ENCODE data around the gene C4B.
"Not testable (repeated sequence)": the region's sequence is repeated elsewhere in the genome, so short reads cannot be mapped to it uniquely, and the experiment has no call there.

The C4B gene

DNA sequence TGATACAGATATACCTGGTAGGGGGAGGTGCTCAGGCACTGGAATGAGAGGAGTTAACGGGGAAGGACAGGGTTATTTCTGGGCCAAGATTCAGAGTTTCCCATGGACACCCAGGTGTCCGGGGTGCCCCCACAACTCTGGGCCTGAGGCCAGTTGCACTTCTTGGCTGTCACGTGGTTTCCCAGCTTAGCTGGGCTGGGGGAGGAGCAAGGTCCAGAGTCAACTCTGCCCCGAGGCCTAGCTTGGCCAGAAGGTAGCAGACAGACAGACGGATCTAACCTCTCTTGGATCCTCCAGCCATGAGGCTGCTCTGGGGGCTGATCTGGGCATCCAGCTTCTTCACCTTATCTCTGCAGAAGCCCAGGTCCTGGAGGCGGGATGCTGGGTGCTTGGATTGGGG lies at the start of gene C4B:
Gene C4B (plus strand): TSS at position 249 of the 400 bp plus-strand sequence. CDS start 51 bp downstream, at position 300.
- DNase-seq = not testable (repeated sequence)

GRCh38 chr6:31965700-31966099 lies 48.9 kb upstream of the C4B start:
- DNase-seq = no peak

DNA sequence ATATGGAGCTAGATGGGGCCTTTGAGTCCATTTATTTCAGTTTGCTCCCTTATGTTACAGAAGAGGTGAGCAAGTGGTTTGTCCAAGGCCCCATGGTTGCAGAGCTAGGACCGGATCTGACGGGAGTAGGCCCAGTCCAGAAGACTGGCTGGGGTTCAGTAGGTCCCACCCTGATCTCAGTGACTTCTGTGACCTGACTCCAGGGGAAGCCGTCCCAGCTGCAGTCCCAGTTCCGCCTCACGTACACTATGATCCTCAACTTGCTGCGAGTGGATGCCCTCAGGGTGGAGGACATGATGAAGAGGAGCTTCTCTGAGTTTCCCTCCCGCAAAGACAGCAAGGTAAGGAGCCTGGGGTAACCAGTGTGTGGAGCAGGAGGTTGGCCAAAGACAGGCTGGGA lies 48.1 kb upstream of the C4B start:
- DNase-seq = no peak

- no peak for DNase-seq
These were observed 47.3 kb upstream of the C4B start for GRCh38 chr6:31966997-31967925.

DNA sequence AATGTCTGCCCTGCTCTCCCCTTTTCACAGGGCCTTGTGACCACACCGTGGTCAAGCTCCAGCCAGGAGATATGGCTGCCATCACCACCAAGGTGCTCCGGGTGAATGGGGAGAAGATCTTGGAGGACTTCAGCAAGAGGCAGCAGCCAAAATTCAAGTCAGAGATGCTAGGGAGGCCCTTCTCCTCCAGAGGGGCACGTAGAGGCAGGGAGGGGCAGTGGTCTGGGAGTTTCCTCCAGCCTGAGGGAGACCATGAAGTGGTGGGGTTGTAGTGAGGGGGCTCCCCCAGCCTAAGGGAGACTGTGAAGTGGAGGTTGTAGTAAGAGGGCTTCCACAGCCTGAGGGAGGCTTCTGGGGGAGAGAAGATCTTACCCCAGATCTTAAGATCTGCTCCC lies 46.7 kb upstream of the C4B start:
- no peak for DNase-seq

- DNase-seq = no peak
These were observed 46.3 kb upstream of the C4B start for GRCh38 chr6:31968326-31968725.

DNA sequence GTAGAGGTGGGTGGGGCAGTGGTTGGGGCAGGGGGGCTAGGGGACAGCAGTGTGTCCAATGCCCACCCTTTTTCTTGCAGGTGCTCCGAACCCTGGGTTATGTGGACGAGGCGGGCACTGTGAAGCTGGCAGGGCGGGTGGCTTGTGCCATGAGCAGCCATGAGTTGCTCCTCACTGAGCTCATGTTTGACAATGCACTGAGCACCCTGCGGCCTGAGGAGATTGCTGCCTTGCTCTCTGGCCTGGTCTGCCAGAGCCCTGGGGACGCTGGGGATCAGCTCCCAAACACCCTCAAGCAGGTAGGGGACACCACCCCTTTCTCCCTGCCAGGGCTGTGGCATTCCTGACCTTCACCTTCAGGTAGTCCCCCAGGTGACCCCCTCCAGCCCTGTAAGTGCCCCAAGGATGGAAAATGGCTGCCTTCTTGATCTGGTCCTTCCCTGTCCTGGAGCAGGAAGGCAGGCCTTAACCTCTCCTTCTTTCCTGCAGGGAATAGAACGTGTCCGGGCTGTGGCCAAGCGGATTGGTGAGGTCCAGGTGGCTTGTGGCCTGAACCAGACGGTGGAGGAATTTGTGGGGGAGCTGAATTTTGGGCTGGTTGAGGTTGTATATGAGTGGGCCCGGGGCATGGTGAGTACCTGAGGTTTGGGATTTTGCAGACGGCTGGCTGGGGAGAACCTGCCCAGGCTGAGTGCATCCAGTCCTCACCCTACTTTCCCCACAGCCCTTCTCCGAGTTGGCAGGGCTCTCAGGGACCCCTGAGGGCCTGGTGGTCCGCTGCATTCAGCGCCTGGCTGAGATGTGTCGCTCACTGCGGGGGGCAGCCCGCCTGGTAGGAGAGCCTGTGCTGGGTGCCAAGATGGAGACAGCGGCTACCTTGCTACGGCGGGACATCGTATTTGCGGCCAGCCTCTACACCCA lies 45.5 kb upstream of the C4B start:
- DNase-seq = no peak

DNA sequence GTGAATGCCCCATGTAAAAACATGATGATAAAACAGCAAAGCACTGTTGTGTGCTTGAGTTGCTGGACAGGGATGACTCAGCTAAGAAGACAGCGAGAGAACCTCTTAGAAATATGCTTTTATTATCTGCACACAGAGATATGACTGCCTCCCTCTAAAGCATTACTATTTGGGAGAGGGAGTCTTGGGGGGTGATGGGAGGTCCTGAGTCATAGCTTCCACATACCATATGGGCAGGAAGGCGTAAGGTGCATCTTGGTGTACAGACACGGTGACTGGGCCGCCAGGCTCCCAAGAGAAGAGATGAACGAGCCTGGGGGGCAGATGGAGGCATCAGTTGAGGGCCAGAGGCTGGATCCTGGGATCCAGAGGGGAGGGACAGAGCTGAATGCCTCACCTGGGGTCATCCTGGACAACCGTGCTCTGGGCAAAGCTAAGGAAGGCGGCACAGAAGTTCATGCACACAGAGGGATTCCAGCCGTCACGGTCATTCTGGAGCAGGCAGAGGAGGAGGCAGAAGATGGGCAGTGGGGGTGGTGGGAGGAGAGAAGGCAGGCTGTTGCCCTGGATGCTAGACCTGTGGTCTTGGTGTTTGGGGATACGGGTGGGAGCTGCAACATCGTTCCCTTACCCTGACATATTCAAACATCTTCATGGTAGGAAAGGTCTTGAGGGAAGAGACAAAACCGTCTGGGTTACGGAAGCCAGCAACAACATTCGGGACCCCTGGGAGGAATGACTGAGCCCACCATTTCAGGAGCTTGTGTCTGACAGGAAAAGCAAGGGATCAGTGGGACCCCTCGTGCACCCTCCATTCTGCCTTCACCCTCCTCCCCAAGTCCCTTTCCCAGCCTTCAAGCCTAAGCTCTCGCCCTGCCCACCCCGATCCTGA lies 44.6 kb upstream of the C4B start:
- DNase-seq = no peak

GRCh38 chr6:31970604-31971271 lies 43.9 kb upstream of the C4B start:
- no peak for DNase-seq

- no peak for DNase-seq
These were observed 43.2 kb upstream of the C4B start for GRCh38 chr6:31971279-31971992.

DNA sequence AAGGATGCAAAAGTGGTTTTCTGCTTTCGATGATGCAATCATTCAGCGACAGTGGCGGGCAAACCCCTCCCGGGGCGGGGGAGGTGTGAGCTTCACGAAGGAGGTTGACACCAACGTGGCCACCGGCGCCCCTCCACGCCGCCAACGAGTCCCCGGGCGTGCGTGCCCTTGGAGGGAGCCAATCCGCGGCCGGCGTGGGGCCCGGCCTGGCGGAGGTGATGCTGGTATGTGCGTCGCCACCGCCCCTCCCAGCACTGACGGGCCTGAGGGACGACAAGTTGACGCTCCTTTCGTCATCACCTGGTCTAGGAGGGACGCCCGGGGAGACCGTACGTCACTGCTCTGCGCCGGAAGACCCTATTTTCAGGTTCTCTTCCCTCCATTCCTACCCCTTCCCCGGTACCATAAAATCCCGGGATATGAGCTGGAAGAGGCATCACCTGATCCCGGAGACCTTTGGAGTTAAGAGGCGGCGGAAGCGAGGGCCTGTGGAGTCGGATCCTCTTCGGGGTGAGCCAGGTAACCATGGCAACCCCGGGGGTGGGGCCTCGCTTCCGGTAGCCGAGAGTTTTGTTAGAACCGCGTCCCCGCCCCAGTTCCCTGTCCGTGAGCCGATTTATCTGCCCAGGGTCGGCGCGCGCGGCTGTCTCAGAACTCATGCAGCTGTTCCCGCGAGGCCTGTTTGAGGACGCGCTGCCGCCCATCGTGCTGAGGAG lies 42.4 kb upstream of the C4B start, which contains the start of gene DXO:
Gene DXO (minus strand): TSS at position 146 of the 716 bp plus-strand sequence. CDS start 463 bp downstream, outside the sequence.
- DNase-seq = peak; percentile 99

GRCh38 chr6:31972709-31973350 lies 41.8 kb upstream of the C4B start:
- peak; percentile 35 for DNase-seq

DNA sequence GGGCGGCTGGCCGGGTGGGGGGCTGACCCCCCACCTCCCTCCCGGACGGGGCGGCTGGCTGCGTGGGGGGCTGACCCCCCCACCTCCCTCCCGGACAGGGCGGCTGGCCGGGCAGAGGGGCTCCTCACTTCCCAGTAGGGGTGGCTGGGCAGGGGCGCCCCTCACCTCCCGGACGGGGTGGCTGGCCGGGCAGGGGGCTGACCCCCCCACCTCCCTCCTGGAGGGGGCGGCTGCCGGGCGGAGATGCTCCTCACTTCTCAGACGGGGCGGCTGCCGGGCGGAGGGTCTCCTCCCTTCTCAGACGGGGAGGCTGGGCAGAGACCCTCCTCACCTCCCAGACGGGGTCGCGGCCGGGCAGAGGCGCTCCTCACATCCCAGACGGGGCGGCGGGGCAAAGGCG lies 38.5 kb upstream of the C4B start:
- DNase-seq = not testable (repeated sequence)

GRCh38 chr6:31977816-31978431 lies 36.7 kb upstream of the C4B start:
- no peak for DNase-seq

DNA sequence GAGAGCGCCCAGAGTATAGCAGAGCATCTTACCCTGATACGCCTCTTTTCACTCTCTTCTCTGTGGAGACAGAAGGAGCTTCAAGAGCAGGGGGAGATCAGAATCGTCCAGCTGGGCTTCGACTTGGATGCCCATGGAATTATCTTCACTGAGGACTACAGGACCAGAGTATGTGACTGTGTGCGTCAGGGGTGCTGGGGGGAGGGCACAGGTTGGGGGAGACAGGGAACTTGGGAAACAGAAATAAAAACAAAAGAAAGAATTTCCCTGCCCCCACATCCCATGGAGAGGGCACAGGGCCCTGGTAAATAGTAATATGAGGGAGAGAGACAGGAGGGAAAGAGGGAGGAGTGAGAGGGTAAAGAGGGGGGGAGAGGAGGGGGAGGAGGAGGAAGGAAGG lies 35.8 kb upstream of the C4B start:
- no peak for DNase-seq

DNA sequence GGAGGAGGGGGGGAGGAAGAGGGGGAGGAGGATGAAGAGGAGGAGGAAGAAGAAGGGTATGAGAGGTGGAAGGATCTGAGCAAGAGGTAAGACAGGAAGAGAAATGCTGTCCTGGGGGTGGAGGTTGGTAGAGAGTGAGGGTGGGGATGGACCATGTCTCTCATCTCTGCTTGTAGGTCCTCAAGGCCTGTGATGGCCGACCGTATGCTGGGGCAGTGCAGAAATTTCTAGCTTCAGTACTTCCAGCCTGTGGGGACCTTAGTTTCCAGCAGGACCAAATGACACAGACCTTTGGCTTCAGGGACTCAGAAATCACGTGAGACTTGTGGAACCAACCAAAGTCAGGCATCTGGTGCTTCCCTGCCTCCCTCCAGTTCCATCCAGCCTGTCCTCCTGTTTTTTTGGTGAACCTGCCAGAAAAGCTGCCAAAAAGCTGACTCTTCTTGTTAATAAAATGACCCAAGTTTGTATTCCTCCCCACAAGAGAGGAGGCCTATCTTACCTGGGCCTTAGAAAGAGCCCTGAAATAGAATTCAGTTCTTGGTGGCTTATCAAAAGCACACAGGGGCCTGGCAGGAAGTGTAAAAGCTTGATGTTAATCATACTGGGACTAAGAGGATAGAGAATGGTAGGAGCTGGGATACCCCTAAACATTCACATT lies 35.2 kb upstream of the C4B start:
- peak; percentile 38 for DNase-seq

GRCh38 chr6:31980195-31980876 lies 34.3 kb upstream of the C4B start:
- not testable (repeated sequence) for DNase-seq

GRCh38 chr6:31980998-31981397 lies 33.6 kb upstream of the C4B start:
- not testable (repeated sequence) for DNase-seq

All from hematopoietic multipotent progenitor cell treated with erythropoietin and hydrocortisone succinate and interleukin-3 and kit ligand, for 4 days (in vitro differentiated cells).